GM19023 (cell line): ENCODE results near the gene GNA14.
"Not testable (repeated sequence)": the region's sequence is repeated elsewhere in the genome, so short reads cannot be mapped to it uniquely, and the experiment has no call there.

Experiments used
- ATAC-seq: cut with Tn5 transposase; IDR thresholded peaks from one replicate; pipeline ENCODE4 v1.9.1; 2021; ENCODE audit warnings: mild to moderate bottlenecking, moderate library complexity; ENCODE audit not compliant: unreplicated experiment

Gene GNA14

DNA sequence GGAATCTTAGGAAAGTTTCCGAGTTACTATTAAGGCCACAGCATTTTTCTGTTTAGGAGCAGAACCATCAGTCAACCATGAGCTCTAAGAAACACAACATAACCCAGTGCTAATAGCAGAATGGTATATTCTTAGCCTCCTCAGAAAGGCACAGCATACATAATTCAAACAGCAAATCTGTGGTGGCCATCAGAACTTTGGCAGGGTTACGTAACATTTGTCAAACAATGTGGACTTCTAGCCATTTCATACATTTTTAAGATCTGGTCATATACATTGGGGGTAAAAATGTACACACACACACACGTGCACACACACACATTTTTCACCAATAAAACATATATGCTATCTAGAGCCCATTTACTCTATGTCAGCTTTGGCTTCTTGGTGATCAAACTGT is 225.2 kb downstream of the GNA14 start:
- ATAC-seq: no peak

DNA sequence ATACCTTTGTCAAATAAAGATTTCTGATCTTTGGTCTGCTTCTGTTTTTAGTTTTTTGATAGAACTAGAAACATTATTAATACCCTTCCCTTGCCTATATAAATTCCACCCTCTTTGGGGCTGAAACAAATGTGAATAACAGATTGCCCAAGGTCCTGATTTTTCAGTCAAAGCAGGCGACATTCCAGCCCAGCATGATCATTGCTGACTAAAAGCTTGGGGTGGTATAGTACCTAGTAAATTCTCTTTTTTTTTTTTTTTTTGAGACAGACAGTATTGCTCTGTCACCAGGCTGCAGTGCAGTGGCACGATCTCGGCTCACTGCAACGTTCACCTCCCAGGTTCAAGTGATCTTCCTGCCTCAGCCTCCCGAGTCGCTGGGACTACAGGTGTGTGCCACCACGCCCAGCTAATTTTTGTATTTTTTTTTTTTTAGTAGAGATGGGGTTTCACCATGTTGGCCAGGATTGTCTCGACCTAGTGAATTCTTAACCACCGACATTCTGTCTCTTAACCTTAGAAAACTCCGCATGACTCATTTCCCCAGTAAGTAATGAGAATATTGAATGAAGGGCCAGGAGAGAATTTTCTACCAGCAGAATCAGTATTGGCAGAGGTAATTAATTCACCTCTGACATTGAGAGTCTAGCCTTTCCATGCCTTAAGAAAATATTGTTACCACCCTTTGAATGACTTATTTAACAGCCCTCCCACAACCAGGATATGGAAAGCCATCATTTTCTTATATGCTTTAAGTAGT is 226.4 kb downstream of the GNA14 start:
- ATAC-seq: no peak

GRCh38 chr9:77420641-77421040 is 227.5 kb downstream of the GNA14 start:
- no peak for ATAC-seq

DNA sequence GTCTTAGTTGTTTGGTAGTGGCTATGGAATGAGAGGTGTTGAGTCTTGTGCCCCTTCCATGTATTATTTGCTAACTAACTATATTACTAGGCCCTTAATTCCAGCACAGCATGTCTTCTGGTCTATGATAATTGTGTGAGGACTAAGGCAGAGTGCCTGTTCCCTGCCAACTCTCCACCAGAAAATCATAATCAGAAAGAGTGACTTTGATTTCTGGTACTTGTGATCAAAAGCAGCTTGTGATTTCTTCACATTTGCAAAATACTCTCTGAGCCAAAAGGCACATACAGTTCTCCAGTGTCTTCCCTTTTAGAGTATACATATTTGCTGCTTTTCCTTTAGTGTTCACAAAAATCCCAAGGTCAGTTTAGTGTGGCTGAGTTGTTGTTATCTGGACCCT is 229.9 kb downstream of the GNA14 start:
- no peak for ATAC-seq

DNA sequence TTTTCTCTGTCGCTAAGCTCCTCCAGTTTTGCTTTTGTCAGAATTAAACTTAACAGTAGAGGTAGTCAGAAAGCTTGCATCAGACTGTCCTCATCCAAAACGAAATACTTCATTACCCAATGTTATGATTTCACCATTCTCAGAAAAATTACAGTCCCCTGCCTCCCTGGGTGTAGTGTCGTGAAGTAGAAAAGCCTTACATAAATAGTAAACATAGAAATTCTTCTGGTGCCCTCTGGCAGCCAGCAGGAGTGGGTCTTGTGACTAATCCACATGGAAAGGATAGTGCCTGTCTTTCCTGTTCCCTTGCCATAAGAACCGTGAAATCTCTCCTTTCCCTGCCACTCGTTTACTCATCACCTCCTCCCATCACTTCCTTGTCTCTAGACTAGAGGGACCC is 230.6 kb downstream of the GNA14 start:
- no peak for ATAC-seq

GRCh38 chr9:77408521-77408920 is 239.6 kb downstream of the GNA14 start:
- ATAC-seq: not testable (repeated sequence)

- no peak for ATAC-seq
Observed at GRCh38 chr9:77403239-77403638, 244.9 kb downstream of the GNA14 start.

GRCh38 chr9:77402286-77402685 is 245.8 kb downstream of the GNA14 start:
- ATAC-seq: no peak

GRCh38 chr9:77399964-77400363 is 248.2 kb downstream of the GNA14 start:
- no peak for ATAC-seq

GRCh38 chr9:77398581-77398980 is 249.5 kb downstream of the GNA14 start:
- not testable (repeated sequence) for ATAC-seq

DNA sequence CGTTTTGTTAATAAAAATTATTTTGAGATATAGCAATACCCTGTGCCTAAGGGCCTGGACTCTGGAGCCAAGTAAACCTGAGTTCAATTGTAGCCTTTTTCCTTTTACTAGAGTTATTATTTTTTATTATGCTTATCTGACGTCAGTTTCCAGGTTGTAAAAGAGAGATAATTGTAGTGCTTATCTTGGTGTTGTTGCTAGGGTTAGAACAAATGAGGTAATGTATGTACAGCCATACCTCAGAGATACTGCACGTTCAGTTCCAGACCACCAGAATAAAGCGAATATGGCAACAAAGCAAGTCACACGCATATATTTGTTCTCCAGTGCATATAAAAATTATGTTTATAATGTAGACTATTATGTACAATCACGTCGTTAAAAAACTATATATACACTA is 255.8 kb downstream of the GNA14 start:
- ATAC-seq: no peak

DNA sequence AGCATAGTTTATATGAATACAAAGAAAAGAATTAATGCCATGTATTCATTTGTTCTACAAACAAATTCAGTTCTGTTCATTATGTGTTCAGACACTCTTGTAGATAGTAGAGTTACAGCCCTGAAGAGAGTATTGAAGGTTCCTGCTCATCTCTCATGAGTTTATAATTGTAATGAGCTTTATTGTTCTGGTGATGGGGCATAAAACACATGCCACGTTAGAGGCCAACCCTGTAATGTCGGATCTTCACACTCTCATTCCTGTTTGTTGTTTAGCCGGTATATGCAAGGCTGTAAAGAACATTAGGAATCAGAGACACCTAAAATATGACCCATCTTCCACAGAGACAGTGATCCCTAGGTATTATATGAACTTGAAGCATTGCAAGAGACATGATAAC is 256.3 kb downstream of the GNA14 start:
- ATAC-seq: no peak

DNA sequence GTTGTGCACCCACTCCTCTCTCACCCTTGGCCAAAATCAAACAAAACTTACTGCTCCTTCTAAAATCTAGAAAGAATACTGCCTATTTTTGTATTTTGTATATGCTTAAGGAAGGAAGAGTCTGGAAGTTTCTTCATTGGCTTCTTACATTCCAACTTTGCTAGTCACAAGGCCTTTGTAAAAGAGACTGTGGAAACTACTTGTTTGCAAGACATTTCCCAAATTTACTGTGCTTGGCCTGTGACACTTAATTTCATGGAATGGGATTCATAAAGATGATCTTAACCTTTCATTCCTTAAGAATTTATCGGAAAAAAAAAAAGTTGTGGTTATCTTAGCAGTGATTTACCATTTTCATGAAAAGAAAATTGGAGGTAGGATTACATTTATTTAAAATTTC is 261.9 kb downstream of the GNA14 start:
- ATAC-seq: no peak

DNA sequence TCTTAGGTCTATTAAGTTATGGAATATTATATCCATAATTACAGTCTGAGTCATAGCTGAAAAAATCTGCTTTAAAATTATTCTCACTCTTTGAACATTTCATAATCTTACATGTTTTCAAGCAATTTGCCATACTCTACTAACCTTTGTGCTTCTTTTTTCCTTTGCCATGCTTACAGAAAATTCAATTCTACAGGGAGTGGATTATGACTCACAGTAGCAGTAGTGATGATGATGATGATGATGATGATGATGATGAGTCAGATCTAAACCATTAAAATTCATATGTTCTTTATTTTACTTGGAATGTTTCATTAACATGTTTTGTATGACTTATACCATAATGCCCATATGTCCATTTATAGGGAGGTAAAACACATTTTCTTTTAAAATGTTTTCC is 263.7 kb downstream of the GNA14 start:
- no peak for ATAC-seq

- no peak for ATAC-seq
Observed at GRCh38 chr9:77375956-77376532, 272.1 kb downstream of the GNA14 start.

GRCh38 chr9:77374266-77374665 is 273.9 kb downstream of the GNA14 start:
- no peak for ATAC-seq
